Ammon's horn (tissue), 1 donor: ENCODE data around the gene MACROD2.
"Not testable (repeated sequence)": the region's sequence is repeated elsewhere in the genome, so short reads cannot be mapped to it uniquely, and the experiment has no call there.

Source experiments
- DNase-seq: peaks from one replicate; pipeline ENCODE4 v3.0.0-alpha.2; 2016; ENCODE audit warnings: low spot score

The MACROD2 gene

GRCh38 chr20:14266246-14266645 lies 270.9 kb downstream of the MACROD2 start:
- no peak for DNase-seq

DNA sequence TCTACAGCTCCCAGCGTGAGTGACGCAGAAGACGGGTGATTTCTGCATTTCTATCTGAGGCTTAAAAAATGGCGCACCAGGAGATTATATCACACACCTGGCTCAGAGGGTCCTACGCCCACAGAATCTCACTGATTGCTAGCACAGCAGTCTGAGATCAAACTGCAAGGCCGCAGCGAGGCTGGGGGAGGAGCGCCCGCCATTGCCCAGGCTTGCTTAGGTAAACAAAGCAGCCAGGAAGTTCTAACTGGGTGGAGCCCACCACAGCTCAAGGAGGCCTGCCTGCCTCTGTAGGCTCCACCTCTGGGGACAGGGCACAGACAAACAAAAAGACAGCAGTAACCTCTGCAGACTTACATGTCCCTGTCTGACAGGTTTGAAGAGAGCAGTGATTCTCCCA lies 275.4 kb downstream of the MACROD2 start:
- not testable (repeated sequence) for DNase-seq

DNA sequence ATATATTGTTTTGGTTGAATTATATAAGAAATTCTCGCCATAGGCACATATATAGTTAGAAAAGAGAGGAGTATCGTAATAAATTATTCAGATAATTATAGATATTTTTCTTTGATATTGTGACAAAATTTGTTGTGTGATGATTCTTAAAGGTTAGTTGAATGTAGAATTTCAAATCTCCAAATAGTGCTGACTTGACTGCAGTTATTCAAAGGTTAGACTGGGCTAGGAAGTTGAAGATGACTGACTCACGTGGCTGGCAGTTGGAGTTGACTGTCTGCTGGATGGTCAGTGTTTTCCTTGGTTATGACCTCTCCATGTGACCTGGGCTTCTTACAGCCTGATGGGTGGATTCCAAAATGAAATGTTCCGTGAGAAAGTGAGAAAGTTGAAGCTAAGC lies 286.8 kb downstream of the MACROD2 start:
- DNase-seq: no peak

DNA sequence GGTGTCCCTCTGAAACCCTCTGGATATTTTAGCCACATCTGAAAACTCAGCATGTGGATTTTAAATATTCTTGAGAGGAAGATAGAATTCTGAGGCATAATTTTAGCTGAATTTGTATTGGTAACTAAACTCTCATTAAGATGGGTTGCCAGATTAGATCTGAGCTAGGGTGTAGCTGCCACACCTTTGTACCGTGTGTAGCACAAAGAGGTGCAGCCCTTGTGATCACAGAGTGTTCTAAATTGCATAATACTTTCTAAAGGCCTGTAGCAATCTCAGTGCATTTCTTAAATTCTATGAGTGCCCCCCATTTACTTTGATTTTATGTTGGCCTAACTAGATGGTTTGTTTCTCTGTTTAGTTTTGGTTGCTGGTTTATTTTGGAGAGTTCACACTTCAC lies 289.1 kb downstream of the MACROD2 start:
- no peak for DNase-seq

GRCh38 chr20:14288341-14289330 lies 293.3 kb downstream of the MACROD2 start:
- DNase-seq: no peak

- no peak for DNase-seq
Observed at GRCh38 chr20:14291502-14291901, 296.2 kb downstream of the MACROD2 start.

GRCh38 chr20:14295238-14295637 lies 299.9 kb downstream of the MACROD2 start:
- DNase-seq: no peak

- DNase-seq: no peak
Observed at GRCh38 chr20:14295770-14296309, 300.5 kb downstream of the MACROD2 start.

DNA sequence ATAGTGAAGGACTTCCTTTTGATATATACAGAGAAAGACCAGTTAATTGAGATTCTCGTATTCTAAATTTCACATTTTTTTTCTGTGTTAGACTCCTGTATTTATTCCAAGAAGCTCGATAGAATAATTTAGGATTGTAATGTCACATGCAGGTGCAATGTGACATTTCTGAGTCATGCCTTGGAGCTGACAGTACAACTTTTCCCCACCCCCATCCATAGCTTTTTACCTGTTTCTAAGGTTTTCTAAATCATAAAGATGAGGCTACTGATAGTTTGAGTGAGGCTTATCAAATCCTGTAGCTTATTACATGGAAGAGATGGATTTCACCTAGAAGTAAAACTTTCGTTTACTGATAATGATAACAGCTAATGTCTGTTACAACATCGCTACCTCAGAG lies 304.5 kb downstream of the MACROD2 start:
- no peak for DNase-seq

DNA sequence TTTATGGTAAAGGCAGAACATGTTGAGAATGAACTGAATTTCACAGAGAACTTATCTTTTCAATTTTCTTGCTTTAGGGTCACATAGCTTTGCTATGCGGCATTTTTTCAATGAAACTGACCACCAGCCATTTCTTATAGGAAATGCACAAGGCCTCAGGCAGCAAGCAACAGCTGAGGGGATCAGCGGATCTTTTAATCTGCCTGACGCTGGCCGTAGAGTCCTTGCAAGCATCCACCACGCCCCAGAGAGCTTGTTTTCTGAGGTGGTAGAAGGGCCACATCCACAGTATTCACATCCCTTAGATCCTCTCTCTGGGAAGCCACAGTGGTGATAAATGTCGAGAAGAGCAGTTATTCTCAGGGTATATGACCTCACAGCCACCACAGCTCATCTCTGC lies 307.8 kb downstream of the MACROD2 start:
- DNase-seq: no peak

DNA sequence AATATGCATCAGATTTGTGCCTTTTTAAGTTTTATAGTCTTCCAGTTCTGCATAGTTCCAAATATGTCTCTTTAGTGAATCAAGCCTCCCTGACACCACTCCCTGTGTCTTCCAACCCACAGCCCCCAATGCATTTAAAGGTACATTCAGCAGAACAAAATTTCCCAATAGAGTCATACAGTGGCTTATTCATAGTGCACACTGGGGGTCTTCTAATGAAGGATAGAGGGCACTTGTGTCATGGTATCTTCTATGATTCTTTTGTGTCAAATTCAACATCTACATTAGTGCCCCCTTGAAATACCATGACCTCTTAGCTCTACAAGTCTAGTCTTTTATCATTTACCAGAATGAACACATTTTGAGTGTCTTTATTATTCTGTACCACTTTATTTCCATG lies 308.3 kb downstream of the MACROD2 start:
- no peak for DNase-seq

- no peak for DNase-seq
Observed at GRCh38 chr20:14304472-14304871, 309.2 kb downstream of the MACROD2 start.

- DNase-seq: no peak
Observed at GRCh38 chr20:14307956-14308355, 312.6 kb downstream of the MACROD2 start.

GRCh38 chr20:14310977-14311627 lies 315.8 kb downstream of the MACROD2 start:
- DNase-seq: no peak

- no peak for DNase-seq
Observed at GRCh38 chr20:14312001-14312400, 316.7 kb downstream of the MACROD2 start.

DNA sequence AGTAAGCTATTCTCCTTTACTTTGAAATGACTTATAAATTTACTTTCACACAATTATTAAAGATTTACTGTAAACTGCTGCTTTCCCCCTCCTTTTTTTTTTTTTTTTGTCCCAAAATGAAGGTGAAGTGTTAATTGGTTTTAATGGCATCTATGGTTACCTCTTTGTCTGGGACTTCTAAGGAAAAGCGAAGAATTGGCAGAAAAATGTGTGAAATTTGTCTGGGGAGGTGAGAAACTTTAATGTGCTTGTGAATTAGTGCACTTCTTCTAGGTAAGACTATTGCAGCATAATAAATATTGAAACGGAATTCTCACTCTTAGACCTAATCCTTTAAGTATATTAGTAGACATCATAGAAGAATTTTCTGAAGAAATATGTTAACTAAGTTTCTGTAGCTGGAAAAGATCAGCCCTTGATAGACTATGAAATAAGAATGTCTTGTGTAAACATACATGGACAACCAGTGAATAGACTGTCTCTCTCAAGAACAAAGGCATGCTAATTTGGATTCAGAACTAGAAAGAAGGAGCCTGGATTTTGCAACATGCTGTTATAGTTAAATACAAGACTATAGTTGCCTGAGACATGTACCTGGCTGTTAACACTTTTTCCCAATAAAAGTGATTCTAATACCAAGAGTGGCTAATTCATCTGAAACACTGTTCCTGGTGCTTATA lies 318.2 kb downstream of the MACROD2 start:
- no peak for DNase-seq

DNA sequence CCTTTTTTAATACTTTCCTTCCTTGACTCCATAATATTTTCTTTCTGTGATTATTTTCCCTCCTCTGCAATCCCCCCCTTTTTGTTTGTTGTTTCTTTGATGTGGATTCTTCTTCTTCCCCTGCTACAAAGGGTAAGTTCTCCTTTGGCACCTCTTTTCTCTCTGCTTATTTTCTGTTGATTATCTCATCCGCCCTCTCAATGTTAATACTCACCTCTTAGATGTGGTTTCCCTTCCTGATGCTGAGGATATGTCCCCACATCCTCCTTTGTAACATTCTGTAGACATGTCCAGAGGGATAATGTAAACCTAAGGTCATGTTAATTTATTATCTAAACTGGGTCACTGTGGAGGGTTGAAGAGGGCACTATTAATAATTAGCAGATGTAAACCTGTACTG lies 324.4 kb downstream of the MACROD2 start:
- no peak for DNase-seq

- DNase-seq: no peak
Observed at GRCh38 chr20:14331646-14332045, 336.3 kb downstream of the MACROD2 start.

DNA sequence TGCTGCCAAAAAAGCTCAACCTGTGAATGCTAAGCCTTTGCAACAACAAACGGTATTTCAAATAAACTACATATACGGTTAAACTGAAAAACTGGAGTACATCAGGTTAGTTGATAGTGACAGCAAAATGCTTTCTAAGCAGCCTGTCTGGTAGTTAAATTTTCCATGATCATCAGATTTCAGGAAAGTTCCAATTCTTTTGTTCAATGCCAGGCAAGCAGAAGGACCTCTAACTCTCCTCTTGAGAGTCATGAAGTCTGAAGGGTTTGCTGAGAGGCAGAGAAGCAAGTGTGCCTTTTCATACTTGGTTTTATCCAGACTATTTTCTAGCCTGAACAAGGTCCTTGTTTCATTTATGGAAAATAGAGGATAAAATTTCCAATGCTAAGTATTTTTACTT lies 337.6 kb downstream of the MACROD2 start:
- peak; percentile 28 for DNase-seq

DNA sequence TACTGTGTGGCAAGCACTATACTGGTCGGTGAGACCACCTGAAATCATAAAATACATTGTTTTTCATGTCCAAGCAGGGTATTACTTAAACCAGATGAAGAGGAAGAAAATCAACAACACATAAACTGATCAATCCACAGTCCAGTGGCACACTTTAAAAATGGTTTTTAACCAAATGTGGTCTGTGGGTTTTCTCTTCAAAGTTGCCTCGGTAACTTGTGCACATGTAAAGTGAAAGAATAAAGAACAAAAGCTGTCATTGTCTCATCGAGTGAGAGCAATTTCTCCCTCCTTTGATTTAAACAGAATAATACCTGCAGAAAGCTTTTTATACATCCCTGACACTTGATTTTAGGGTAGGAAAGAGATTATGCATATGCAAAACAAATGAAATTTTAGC lies 338.4 kb downstream of the MACROD2 start:
- DNase-seq: no peak

- peak; percentile 84 for DNase-seq
Observed at GRCh38 chr20:14334306-14334930, 339.1 kb downstream of the MACROD2 start.

GRCh38 chr20:14335052-14335451 lies 339.7 kb downstream of the MACROD2 start:
- no peak for DNase-seq
